GM18873 (cell line): ENCODE results near the gene DNAH10.

ENCODE experiments used
- ATAC-seq: cut with Tn5 transposase; IDR thresholded peaks from one replicate; pipeline ENCODE4 v1.9.1; 2021; ENCODE audit warnings: mild to moderate bottlenecking, moderate library complexity, moderate number of reproducible peaks; ENCODE audit not compliant: unreplicated experiment, low FRiP score

Gene DNAH10

GRCh38 chr12:123836292-123836691 is 74.2 kb downstream of the DNAH10 start:
- ATAC-seq: no peak

- no peak for ATAC-seq
Measured at GRCh38 chr12:123839826-123840225, 77.7 kb downstream of the DNAH10 start.

DNA sequence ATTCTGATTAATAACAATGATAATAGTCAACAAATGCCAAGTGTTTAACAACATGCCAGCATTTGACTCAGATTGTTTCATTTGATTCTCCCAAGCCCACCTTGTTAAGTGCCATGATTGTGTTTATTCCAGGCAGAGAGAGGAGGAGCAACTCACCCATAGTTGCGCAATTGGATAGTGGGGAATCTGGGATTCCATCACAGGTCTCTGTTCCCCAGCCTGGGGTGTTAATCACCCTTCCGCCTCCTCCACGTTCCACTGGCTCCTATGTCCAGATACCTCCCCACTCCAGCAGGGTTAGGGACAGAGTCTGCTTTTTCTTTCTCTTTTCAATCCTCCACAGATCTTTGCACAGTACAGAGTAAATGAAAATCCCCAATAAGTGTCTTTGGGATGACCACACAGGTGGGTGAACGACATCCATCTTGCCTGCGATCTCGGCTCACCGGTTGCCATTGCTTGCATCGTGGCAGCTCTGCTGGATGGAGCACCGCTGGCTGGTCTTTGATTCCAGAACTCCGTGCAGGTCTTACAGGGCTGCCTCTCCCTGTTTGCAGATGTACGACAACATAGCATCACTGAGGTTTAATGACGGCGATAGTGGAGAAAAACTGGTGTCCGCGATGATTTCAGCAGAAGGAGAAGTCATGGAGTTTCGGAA is 78.8 kb downstream of the DNAH10 start:
- ATAC-seq: no peak

DNA sequence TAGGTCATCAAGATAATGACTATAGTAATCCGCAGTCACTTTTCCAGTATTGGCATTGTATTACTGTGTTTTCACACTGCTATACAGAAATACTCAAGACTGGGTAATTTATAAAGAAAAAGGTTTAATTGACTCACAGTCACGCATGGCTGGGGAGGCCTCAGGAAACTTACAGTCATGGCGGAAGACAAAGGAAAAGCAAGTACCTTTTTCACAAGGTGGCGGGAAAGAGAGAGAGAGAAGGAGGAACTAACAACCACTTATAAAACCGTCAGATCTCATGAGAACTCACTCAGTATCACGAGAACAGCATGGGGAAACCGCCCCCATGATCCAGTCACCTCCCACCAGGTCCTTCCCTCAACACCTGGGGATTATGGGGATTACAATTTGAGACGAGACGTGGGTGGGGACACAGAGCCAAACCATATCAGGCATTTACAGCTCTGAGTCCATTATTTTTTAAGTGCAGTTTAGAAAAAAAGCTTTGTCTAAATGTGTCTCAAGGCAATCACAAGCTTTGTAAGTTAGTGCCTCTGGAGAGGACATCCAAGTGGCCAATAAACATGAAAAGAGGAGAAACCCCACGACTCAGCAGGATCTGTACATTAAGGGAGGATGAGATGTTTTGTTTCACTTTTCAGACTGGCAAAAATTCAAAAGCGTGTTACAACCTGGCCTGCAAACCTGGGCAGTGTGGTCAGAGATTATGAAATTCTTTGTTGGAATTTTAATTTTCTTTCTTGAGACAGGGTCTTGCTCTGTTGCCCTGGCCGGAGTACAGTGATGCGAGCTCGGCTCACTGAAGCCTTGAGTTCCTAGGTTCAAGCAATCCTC is 82.0 kb downstream of the DNAH10 start:
- ATAC-seq: no peak

- ATAC-seq: no peak
Measured at GRCh38 chr12:123845881-123846280, 83.8 kb downstream of the DNAH10 start.

DNA sequence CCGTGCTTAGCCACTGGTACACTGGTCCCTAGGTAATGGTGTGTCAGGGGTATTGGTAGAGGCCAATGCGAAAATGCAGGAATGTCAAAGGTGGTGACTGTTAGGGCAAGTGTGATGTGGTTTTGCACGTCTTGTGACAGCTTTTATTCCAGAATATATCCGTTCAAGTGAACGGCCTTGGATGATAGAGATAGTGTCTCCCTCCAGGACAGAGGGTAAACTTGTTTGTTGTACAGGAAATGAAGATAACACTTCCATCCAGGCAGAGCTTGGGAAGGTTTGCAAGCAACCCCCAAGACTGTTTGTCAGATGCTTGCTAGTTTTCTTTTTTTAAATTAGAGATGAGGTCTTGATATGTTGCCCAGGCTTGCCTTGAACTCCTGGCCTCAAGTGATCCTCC is 84.2 kb downstream of the DNAH10 start:
- ATAC-seq: no peak

GRCh38 chr12:123847019-123847418 is 84.9 kb downstream of the DNAH10 start:
- ATAC-seq: no peak

DNA sequence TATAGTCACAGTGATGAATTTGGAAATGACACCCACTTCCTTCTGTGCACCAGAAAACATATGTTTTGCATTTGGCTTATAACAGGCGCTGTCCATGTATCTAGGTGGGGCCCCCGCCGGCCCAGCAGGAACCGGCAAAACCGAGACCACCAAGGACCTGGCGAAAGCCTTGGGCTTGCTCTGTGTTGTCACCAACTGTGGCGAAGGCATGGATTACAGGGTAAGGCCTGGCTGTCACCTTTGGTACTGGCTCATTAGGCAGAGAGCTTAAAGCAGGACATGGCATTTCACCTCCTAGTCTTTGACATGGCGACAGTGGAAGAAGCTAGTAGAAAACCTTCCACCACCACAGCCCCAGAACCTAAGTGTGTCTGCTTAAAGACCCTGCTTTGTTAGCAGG is 85.8 kb downstream of the DNAH10 start:
- no peak for ATAC-seq

DNA sequence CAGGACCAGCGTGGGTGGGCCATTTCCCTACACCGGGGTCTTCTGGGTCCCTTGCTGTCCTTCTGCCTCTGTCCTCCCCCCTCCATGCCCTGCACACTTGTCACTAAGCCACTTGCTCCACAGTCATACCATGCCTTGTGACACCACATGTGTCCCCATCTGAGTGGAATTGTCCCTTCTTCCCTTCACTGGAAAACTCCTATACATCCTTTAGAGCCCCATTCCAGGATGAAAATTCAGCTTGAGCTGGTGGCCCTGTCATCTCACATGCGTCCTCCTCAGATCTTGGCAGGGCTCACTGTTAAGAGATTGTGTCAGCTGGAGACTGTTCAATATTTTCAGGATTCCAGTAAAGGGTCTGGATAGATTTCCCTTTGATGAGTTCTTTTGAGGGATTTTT is 87.4 kb downstream of the DNAH10 start:
- no peak for ATAC-seq

- ATAC-seq: no peak
Measured at GRCh38 chr12:123850246-123851134, 88.4 kb downstream of the DNAH10 start.

GRCh38 chr12:123853396-123854070 is 91.4 kb downstream of the DNAH10 start:
- no peak for ATAC-seq

DNA sequence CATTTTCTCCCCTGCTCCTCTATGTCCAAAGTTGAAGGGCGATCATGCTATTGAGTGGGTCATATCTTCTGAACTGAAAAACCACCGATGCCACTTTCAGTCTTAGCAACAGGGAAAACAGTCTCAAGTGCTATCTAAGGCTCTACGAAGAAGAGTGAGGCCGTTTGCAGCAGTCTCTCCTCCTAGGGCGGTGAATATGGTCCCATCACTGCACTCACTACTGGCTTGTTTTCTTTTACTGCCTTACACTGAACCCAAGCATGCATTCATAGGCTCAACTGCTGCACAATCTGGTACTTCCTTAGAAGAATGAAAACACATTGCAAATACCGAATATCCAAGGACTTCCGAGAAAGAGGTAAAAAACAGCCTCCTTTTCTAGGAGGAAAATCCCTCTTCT is 92.1 kb downstream of the DNAH10 start:
- ATAC-seq: no peak

DNA sequence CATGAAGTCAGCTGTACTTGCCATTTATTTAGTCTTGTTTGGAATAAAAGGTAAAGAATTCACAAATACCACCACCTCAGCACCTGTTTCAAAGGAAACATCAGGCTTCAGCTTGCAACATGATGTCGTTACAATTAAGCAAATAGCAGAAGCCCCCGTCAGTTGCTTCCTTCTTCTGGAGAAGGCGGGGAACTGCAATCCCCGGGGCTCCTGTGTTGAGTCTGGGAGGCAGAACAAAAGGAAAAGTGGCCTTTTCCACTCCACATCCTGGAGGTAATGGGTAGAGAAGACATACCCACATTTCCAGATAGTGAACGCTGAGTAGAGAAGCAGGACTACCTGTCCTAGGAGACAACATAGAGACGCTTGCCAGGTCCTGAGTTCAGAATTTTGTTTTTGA is 92.8 kb downstream of the DNAH10 start:
- no peak for ATAC-seq

- ATAC-seq: no peak
Measured at GRCh38 chr12:123856681-123857080, 94.6 kb downstream of the DNAH10 start.

GRCh38 chr12:123858176-123858575 is 96.1 kb downstream of the DNAH10 start:
- no peak for ATAC-seq

DNA sequence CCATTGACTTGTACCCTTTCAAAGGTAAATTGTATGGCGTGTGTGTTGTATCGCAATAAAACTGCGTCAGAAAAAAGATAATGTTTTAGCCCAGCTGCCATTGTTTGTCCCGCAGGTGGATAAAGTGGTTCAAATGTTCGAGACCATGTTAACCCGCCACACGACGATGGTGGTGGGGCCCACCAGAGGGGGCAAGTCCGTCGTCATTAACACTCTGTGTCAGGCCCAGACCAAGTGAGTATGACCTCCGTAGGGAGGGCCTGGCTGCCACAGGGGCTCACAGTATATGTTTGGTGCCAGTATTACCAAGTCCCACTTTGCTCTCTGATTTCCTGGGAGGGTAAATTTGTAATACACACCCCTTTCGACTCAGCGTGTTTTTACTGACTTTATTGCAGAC is 96.9 kb downstream of the DNAH10 start:
- ATAC-seq: no peak

DNA sequence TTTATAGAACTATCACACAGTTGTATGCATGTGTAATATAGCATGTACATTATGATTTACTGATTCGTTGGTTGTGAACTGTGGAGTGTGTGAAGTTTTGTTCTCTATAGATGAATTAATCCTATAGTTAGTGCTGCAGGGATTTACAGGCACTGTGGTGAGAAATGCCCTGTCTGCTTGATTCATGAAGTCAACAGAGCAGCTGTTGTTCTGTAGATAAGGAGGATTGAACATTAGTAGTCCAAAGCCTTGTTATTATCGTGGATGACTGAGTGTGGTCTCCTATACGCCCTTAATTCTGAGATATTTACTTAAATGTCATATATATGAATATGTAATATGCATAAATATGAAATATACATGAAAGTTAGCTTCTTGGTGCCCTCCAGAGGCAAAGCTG is 98.3 kb downstream of the DNAH10 start:
- ATAC-seq: no peak

GRCh38 chr12:123861392-123861791 is 99.3 kb downstream of the DNAH10 start:
- no peak for ATAC-seq

DNA sequence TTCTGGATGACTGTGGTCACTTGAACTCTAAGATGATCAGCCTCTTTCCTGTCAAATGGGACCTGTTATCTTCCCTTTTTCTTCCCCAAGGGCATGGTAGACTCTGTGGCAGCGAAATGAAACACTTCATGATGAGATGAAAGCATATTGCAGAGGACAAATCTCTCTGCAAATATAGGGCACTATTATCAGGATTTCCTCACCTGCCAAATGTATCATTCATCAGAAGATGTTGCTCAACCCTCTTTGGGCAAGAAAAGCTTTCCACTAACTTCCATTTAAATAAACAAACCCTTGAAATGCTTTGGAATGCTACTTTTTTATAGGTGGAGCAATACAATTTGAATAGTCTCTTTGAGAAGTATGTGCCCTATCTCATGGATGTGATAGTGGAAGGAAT is 105.0 kb downstream of the DNAH10 start:
- no peak for ATAC-seq

GRCh38 chr12:123868791-123869190 is 106.7 kb downstream of the DNAH10 start:
- no peak for ATAC-seq

- no peak for ATAC-seq
Measured at GRCh38 chr12:123873793-123874192, 111.7 kb downstream of the DNAH10 start.
